ENCODE results near the gene TMEM98.
A peak's percentile ranks its signal among the peaks of the same experiment; 100 is the strongest.
"Not testable (repeated sequence)": the region's sequence is repeated elsewhere in the genome, so short reads cannot be mapped to it uniquely, and the experiment has no call there.

Gene TMEM98

GRCh38 chr17:32927724-32928585 lies at the start of gene TMEM98:
Gene TMEM98 (plus strand): TSS chr17:32928153. CDS start chr17:32931529, 3,376 bp downstream.
- DNase-seq (ENCODE audit: low spot score), result no peak

- no peak for DNase-seq (ENCODE audit: low spot score)
These were observed 49.7 kb upstream of the TMEM98 start for GRCh38 chr17:32878211-32878610.

- no peak for DNase-seq (ENCODE audit: low spot score)
These were observed 48.8 kb upstream of the TMEM98 start for GRCh38 chr17:32879134-32879533.

- no peak for DNase-seq (ENCODE audit: low spot score)
These were observed 47.1 kb upstream of the TMEM98 start for GRCh38 chr17:32880671-32881453.

GRCh38 chr17:32882029-32882428 lies 45.9 kb upstream of the TMEM98 start:
- DNase-seq (ENCODE audit: low spot score), result no peak

GRCh38 chr17:32882734-32883133 lies 45.2 kb upstream of the TMEM98 start:
- DNase-seq (ENCODE audit: low spot score), result no peak

GRCh38 chr17:32886951-32887350 lies 41.0 kb upstream of the TMEM98 start:
- DNase-seq (ENCODE audit: low spot score), result not testable (repeated sequence)

GRCh38 chr17:32887410-32887809 lies 40.5 kb upstream of the TMEM98 start:
- DNase-seq (ENCODE audit: low spot score), result not testable (repeated sequence)

GRCh38 chr17:32894245-32894644 lies 33.7 kb upstream of the TMEM98 start:
- no peak for DNase-seq (ENCODE audit: low spot score)

GRCh38 chr17:32896647-32897258 lies 31.2 kb upstream of the TMEM98 start:
- DNase-seq (ENCODE audit: low spot score), result no peak

GRCh38 chr17:32899236-32900013 lies 28.5 kb upstream of the TMEM98 start:
- no peak for DNase-seq (ENCODE audit: low spot score)

GRCh38 chr17:32901743-32902142 lies 26.2 kb upstream of the TMEM98 start:
- DNase-seq (ENCODE audit: low spot score), result no peak

GRCh38 chr17:32903774-32904673 lies 23.9 kb upstream of the TMEM98 start:
- no peak for DNase-seq (ENCODE audit: low spot score)

- no peak for DNase-seq (ENCODE audit: low spot score)
These were observed 23.1 kb upstream of the TMEM98 start for GRCh38 chr17:32904891-32905290.

- DNase-seq (ENCODE audit: low spot score), result no peak
These were observed 20.4 kb upstream of the TMEM98 start for GRCh38 chr17:32907583-32907982.

- DNase-seq (ENCODE audit: low spot score), result peak; percentile 84
These were observed 18.1 kb upstream of the TMEM98 start for GRCh38 chr17:32909787-32910369.

GRCh38 chr17:32910769-32911168 lies 17.2 kb upstream of the TMEM98 start:
- no peak for DNase-seq (ENCODE audit: low spot score)

GRCh38 chr17:32912218-32912897 lies 15.6 kb upstream of the TMEM98 start:
- no peak for DNase-seq (ENCODE audit: low spot score)

- no peak for DNase-seq (ENCODE audit: low spot score)
These were observed 14.4 kb upstream of the TMEM98 start for GRCh38 chr17:32913593-32913992.

- no peak for DNase-seq (ENCODE audit: low spot score)
These were observed 13.8 kb upstream of the TMEM98 start for GRCh38 chr17:32914181-32914580.
